ENCODE measurements around the gene CEP112.

Gene CEP112

GRCh38 chr17:65985571-65985970 is 206.4 kb downstream of the CEP112 start (continued):
- TF ChIP-seq TOX (CRISPR knock-in tag; IDR thresholded peaks at IDR 0.05; ENCODE audit: borderline replicate concordance) (no peak), OSR1 (CRISPR knock-in tag; IDR thresholded peaks at IDR 0.05) (no peak)

GRCh38 chr17:65984299-65984698 is 207.6 kb downstream of the CEP112 start:
- TF ChIP-seq TOX (CRISPR knock-in tag; IDR thresholded peaks at IDR 0.05; ENCODE audit: borderline replicate concordance) (no peak), ZNF565 (CRISPR knock-in tag; conservative IDR thresholded peaks at IDR 0.05; ENCODE audit: low read depth) (no peak), POU6F1 (CRISPR knock-in tag; IDR thresholded peaks at IDR 0.05; ENCODE audit: borderline replicate concordance, low read depth) (no peak), CREB5 (CRISPR knock-in tag; IDR thresholded peaks at IDR 0.05; ENCODE audit: low read depth) (no peak), ZFP3 (CRISPR knock-in tag; IDR thresholded peaks at IDR 0.05) (no peak), CSRNP3 (CRISPR knock-in tag; IDR thresholded peaks at IDR 0.05) (no peak), OSR1 (CRISPR knock-in tag; IDR thresholded peaks at IDR 0.05) (no peak), GLIS3 (CRISPR knock-in tag; IDR thresholded peaks at IDR 0.05) (no peak)
- ATAC-seq = no peak

- TF ChIP-seq ARNTL (CRISPR knock-in tag; IDR thresholded peaks at IDR 0.05; ENCODE audit: borderline replicate concordance, low read depth) (no peak), BACH2 (CRISPR knock-in tag; IDR thresholded peaks at IDR 0.05; ENCODE audit: borderline replicate concordance) (no peak), ZNF565 (CRISPR knock-in tag; conservative IDR thresholded peaks at IDR 0.05; ENCODE audit: low read depth) (no peak), ZNF70 (CRISPR knock-in tag; IDR thresholded peaks at IDR 0.05) (no peak)
- no peak for ATAC-seq
Observed at GRCh38 chr17:65978871-65979270, 213.1 kb downstream of the CEP112 start.

GRCh38 chr17:65977041-65977440 is 214.9 kb downstream of the CEP112 start:
- TF ChIP-seq SNAI2 (CRISPR knock-in tag; IDR thresholded peaks at IDR 0.05) (no peak), CSRNP3 (CRISPR knock-in tag; IDR thresholded peaks at IDR 0.05) (no peak), ZNF70 (CRISPR knock-in tag; IDR thresholded peaks at IDR 0.05) (no peak), TCF4 (CRISPR knock-in tag; IDR thresholded peaks at IDR 0.05; ENCODE audit: borderline replicate concordance) (no peak), POU6F1 (CRISPR knock-in tag; IDR thresholded peaks at IDR 0.05; ENCODE audit: borderline replicate concordance, low read depth) (no peak), ZFP3 (CRISPR knock-in tag; IDR thresholded peaks at IDR 0.05) (no peak), ARNTL (CRISPR knock-in tag; IDR thresholded peaks at IDR 0.05; ENCODE audit: borderline replicate concordance, low read depth) (no peak), BACH2 (CRISPR knock-in tag; IDR thresholded peaks at IDR 0.05; ENCODE audit: borderline replicate concordance) (no peak), ZNF8 (CRISPR knock-in tag; IDR thresholded peaks at IDR 0.05) (no peak), ISL1 (CRISPR knock-in tag; IDR thresholded peaks at IDR 0.05) (no peak), CSDC2 (CRISPR knock-in tag; IDR thresholded peaks at IDR 0.05) (no peak)
- no peak for ATAC-seq

- no peak for ATAC-seq
- no peak for TF ChIP-seq ZNF70 (CRISPR knock-in tag; IDR thresholded peaks at IDR 0.05)
Observed at GRCh38 chr17:65975878-65976277, 216.1 kb downstream of the CEP112 start.

GRCh38 chr17:65973237-65973636 is 218.7 kb downstream of the CEP112 start:
- ATAC-seq = peak; percentile 53
- TF ChIP-seq ZFP30 (CRISPR knock-in tag; IDR thresholded peaks at IDR 0.05) (no peak), PATZ1 (CRISPR knock-in tag; IDR thresholded peaks at IDR 0.05; ENCODE audit: borderline replicate concordance) (no peak), ESRRG (CRISPR knock-in tag; IDR thresholded peaks at IDR 0.05) (peak; percentile 50; the same call in 1 of the 2 replicates), CSRNP3 (CRISPR knock-in tag; IDR thresholded peaks at IDR 0.05) (peak; percentile 62; the same call in 1 of the 2 replicates), CREB5 (CRISPR knock-in tag; IDR thresholded peaks at IDR 0.05; ENCODE audit: low read depth) (peak; percentile 36; the same call in 1 of the 2 replicates), TCF4 (CRISPR knock-in tag; IDR thresholded peaks at IDR 0.05; ENCODE audit: borderline replicate concordance) (peak; percentile 56; the same call in 1 of the 2 replicates), BACH2 (CRISPR knock-in tag; IDR thresholded peaks at IDR 0.05; ENCODE audit: borderline replicate concordance) (no peak)
